Measurements from ENCODE around the gene FAM8A1. TPM values are rescaled to one million over a fixed set of nuclear protein-coding genes. Genes with fewer than 3 reads are reported as not detected.

FAM8A1 gene
- total RNA-seq, 1 experiment from 2014 or later: 4.8 TPM

GRCh38 chr6:17633465-17634188 lies 33.5 kb downstream of the FAM8A1 start:
- Histone ChIP-seq H3K4me3 (no peak overlapping the region), H3K36me3 (peaks cover 68% of the 10 kb centered on the region), H3K27me3 (no peaks in the 10 kb centered on the region), H3K9me3 (no peaks in the 10 kb centered on the region)
- no peak for DNase-seq

- no peaks in the 10 kb centered on the region for H3K9me3 ChIP-seq
- peaks cover 67% of the 10 kb centered on the region for H3K36me3 ChIP-seq
- DNase-seq: no peak
- no peak overlapping the region for H3K4me3 ChIP-seq
- no peaks in the 10 kb centered on the region for H3K27me3 ChIP-seq
Observed at GRCh38 chr6:17635568-17635967, 35.5 kb downstream of the FAM8A1 start.

- Histone ChIP-seq H3K4me3 (no peak overlapping the region), H3K36me3 (peaks cover 67% of the 10 kb centered on the region), H3K27me3 (no peaks in the 10 kb centered on the region), H3K9me3 (no peaks in the 10 kb centered on the region)
- no peak for DNase-seq
Observed at GRCh38 chr6:17638212-17638715, 38.2 kb downstream of the FAM8A1 start.

- no peaks in the 10 kb centered on the region for H3K27me3 ChIP-seq
- no peak for DNase-seq
- H3K4me3 ChIP-seq: no peak overlapping the region
- peaks cover 64% of the 10 kb centered on the region for H3K36me3 ChIP-seq
- no peaks in the 10 kb centered on the region for H3K9me3 ChIP-seq
Observed at GRCh38 chr6:17640477-17640917, 40.4 kb downstream of the FAM8A1 start.

GRCh38 chr6:17648745-17649144 lies 48.6 kb downstream of the FAM8A1 start:
- H3K36me3 ChIP-seq: peaks cover 49% of the 10 kb centered on the region
- no peak overlapping the region for H3K4me3 ChIP-seq
- no peaks in the 10 kb centered on the region for H3K9me3 ChIP-seq
- no peaks in the 10 kb centered on the region for H3K27me3 ChIP-seq
- no peak for DNase-seq

- Histone ChIP-seq H3K27me3 (no peaks in the 10 kb centered on the region), H3K9me3 (no peaks in the 10 kb centered on the region), H3K4me3 (no peak overlapping the region), H3K36me3 (peaks cover 49% of the 10 kb centered on the region)
- no peak for DNase-seq
Observed at GRCh38 chr6:17650656-17651309, 50.7 kb downstream of the FAM8A1 start.

GRCh38 chr6:17653198-17653882 lies 53.2 kb downstream of the FAM8A1 start:
- no peak for DNase-seq
- Histone ChIP-seq H3K9me3 (no peaks in the 10 kb centered on the region), H3K36me3 (peaks cover 51% of the 10 kb centered on the region), H3K27me3 (no peaks in the 10 kb centered on the region), H3K4me3 (no peak overlapping the region)

- Histone ChIP-seq H3K27me3 (no peaks in the 10 kb centered on the region), H3K36me3 (peaks cover 50% of the 10 kb centered on the region), H3K4me3 (no peak overlapping the region), H3K9me3 (no peaks in the 10 kb centered on the region)
- no peak for DNase-seq
Observed at GRCh38 chr6:17656092-17656491, 56.0 kb downstream of the FAM8A1 start.

- H3K36me3 ChIP-seq: peaks cover 55% of the 10 kb centered on the region
- no peaks in the 10 kb centered on the region for H3K9me3 ChIP-seq
- DNase-seq: no peak
- no peak overlapping the region for H3K4me3 ChIP-seq
- H3K27me3 ChIP-seq: no peaks in the 10 kb centered on the region
Observed at GRCh38 chr6:17656644-17657043, 56.5 kb downstream of the FAM8A1 start.

Other genes with a start within 250 kb of the FAM8A1 start
- gene CAP2, start 206.7 kb upstream of the FAM8A1 start, total RNA-seq (2014; rRNA removed; shearing (Covaris generic); ENCODE audit: low replicate concordance): 3.2 and 5.4 TPM in 2 replicates
- 16.5 and 20.6 TPM in 2 replicates for gene NUP153, start 106.6 kb downstream of the FAM8A1 start, total RNA-seq (2014; rRNA removed; shearing (Covaris generic); ENCODE audit: low replicate concordance)

Data from MG63 (cell line).